ENCODE measurements around the gene IKBKE. TPM values are rescaled to one million over a fixed set of nuclear protein-coding genes. Genes with fewer than 3 reads are reported as not detected.

IKBKE gene
- total RNA-seq, 2 experiments from 2014 or later, result 18.7 to 19.8 TPM

DNA sequence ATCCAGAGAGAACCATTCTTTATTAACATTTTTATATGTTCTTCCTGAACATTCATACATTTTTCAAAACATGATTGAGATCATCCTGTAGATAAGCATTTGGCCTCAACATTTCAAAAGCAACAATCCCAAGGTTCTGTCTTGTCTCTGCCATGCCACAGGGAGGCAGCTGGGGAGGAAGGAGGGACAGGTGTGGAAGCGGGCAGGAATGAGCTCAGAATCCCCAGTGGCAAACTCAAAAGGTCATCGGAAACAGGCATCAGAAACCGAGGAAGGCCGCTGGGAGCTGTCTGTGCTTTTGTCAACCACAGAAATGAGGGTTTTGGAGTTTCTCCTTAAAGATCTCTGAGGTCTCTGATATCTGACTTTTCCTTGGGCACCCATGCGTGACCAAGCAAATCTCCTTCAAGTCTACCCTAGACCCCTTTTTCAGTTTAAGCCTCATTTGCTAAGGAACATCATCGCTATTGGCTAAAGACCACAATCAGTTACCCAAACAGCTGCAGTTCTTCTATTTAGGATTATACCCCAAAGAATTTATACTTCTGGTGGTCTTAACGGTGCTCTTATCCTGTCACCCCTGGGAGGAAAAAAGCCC lies 71.1 kb downstream of the IKBKE start:
- Mint-ChIP-seq H3K27me3 (no peaks in the 10 kb centered on the region), H3K27ac (no peak overlapping the region), H3K4me3 (no peak overlapping the region), H3K36me3 (no peaks in the 10 kb centered on the region), H3K4me1 (peaks cover 18% of the 10 kb centered on the region), H3K9me3 (no peaks in the 10 kb centered on the region)
- DNase-seq, result no peak

DNA sequence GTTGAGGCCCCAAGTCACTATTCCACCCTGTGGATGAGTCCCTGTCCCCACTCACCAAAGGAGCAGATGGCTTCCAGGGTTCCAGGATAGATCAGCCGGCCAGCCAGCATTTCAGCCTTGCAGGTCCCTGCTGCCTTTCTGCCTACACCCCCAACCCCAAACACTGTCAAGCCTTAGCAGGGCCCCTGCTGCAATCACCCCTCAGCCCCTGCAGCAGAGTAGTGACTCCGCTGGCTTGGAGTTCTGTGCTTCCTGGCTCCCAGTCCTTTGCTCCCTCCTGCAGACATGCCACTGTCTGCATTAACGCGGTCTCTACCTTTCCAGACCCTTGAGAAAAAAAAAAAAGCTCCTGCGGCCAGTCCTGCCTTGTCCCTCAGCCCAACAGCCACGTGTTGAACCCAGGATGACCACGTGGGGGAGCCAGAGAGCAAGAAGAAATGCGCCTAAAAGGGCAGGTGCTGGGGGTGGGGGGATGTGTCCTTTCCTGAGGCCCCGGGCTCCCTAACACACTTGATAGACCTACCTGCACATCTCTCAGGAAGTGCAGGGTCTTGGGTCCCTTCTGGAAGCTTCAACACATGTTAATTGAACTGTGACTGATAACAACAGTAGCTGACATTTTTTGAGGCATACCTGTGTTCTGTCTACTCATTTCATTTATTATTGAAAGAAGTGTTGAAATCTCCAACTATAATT lies 74.4 kb downstream of the IKBKE start:
- Mint-ChIP-seq H3K36me3 (no peaks in the 10 kb centered on the region), H3K9me3 (no peaks in the 10 kb centered on the region), H3K27me3 (no peaks in the 10 kb centered on the region), H3K4me1 (peaks cover 27% of the 10 kb centered on the region), H3K27ac (peak overlapping the region; percentile 31), H3K4me3 (no peak overlapping the region)
- DNase-seq, result peak; percentile 77

DNA sequence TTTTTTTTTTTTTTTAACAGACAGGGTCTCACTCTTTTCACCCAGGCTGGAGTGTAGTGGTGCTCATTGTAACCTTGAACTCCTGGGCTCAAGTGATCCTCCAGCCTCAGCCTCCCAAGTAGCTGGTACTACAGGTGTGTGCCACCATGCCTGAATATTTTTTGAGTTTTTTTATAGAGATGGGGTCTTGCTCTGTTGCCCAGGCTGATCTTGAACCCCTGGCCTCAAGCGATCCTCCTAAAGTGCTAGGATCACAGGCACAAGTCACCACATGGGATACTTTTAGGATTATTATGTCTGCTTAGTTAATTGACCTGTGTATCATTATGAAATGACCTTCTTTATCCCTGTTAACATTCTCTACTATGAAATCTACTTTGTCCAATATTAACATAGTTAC lies 75.1 kb downstream of the IKBKE start:
- H3K9me3 Mint-ChIP-seq, result no peaks in the 10 kb centered on the region
- H3K27me3 Mint-ChIP-seq, result no peaks in the 10 kb centered on the region
- no peak overlapping the region for H3K4me3 Mint-ChIP-seq
- DNase-seq, result no peak
- H3K4me1 Mint-ChIP-seq, result peaks cover 27% of the 10 kb centered on the region
- H3K36me3 Mint-ChIP-seq, result no peaks in the 10 kb centered on the region
- H3K27ac Mint-ChIP-seq, result no peak overlapping the region

Other genes with a start within 250 kb of the IKBKE start
- 100 to 1,000 TPM; 223 to 226 TPM for gene RASSF5, start 37.1 kb downstream of the IKBKE start, total RNA-seq
- gene EIF2D, start 142.0 kb downstream of the IKBKE start, total RNA-seq, result 100 to 1,000 TPM; 112 to 113 TPM
- 1 to 10 TPM; 5.2 to 5.3 TPM for gene DYRK3, start 165.1 kb downstream of the IKBKE start, total RNA-seq
- gene MAPKAPK2, start 214.4 kb downstream of the IKBKE start, total RNA-seq, result 10 to 100 TPM; 53.5 to 57.8 TPM